Mucosa of descending colon (tissue), 3 donors: ENCODE measurements around the gene IKZF3. TPM values are rescaled to one million over a fixed set of nuclear protein-coding genes. Genes with fewer than 3 reads are reported as not detected.

Experiments
- ATAC-seq: fragments of 200-7000 bp; cut with Tn5 transposase; one replicate; pipeline ENCODE4 v1.9.1; 2020; ENCODE audit warnings: mild to moderate bottlenecking, moderate library complexity
- DNase-seq, 3 donors: peaks; one replicate each; pipeline ENCODE4 v3.0.0-alpha.2; 2020
- H3K36me3 ChIP-seq: fragments of 200-600 bp; one replicate; pipeline ENCODE4 v1.8.0; 2021; ENCODE audit warnings: low read depth, mild to moderate bottlenecking
- H3K4me1 ChIP-seq: fragments of 200-600 bp; one replicate; pipeline ENCODE4 v1.8.0; 2021; ENCODE audit warnings: low read depth, mild to moderate bottlenecking
- H3K4me3 ChIP-seq: fragments of 200-600 bp; one replicate; pipeline ENCODE4 v1.8.0; 2021; ENCODE audit warnings: mild to moderate bottlenecking
- H3K9me3 ChIP-seq: fragments of 200-600 bp; one replicate; pipeline ENCODE4 v1.8.0; 2021; ENCODE audit warnings: mild to moderate bottlenecking
- CTCF ChIP-seq: fragments of 200-600 bp; IDR thresholded peaks from one replicate; pipeline ENCODE4 v1.8.0; 2022; ENCODE audit warnings: antibody characterized with exemption, mild to moderate bottlenecking
- intact Hi-C, 2 donors: fragments of 100-400 bp; cut with DNase I in 1 of 2; cut with micrococcal nuclease in 1 of 2; formaldehyde crosslinking; loops; one replicate each; pipeline versions ENCODE4 v1.11.0 to v1.11.1; 2022; cut with DNase I, micrococcal nuclease
- total RNA-seq, 3 donors: library from RNA; stranded (reverse); fragmentation: NEBNext Ultra II Directional in 2 of 3; extraction: Animal tissue kit (Norgen Biotek cat#: 25700) in 2 of 3; gene quantifications; one replicate each; pipeline versions ENCODE4 v1.2.1 to v1.2.4, GENCODE V29; 2021 to 2023
- donor health status: DM: no; HTN: no; CAD: no; lungs with moderate emphysema.
- donor health status: DM: no; HTN: no; CAD: no.
- donor health status: DM: no; HTN: yes; CAD: no.

Gene IKZF3
- total RNA-seq, 3 donors from 2014 or later = 3.5 to 5.3 (median 4.6) TPM

GRCh38 chr17:39757931-39758873 lies 105.9 kb downstream of the IKZF3 start:
- no peaks in the 10 kb centered on the region for H3K9me3 ChIP-seq
- H3K4me3 ChIP-seq = no peak overlapping the region
- DNase-seq (no peak), ATAC-seq (no peak)
- intact Hi-C loops = loop anchor here in 1 of 2 donors (10.0 kb wide), 1 partner anchor 133 kb away; the partner anchor contains the start of gene PPP1R1B
- no peak for TF ChIP-seq CTCF
- H3K36me3 ChIP-seq = no peaks in the 10 kb centered on the region
- peaks cover 7% of the 10 kb centered on the region for H3K4me1 ChIP-seq

DNA sequence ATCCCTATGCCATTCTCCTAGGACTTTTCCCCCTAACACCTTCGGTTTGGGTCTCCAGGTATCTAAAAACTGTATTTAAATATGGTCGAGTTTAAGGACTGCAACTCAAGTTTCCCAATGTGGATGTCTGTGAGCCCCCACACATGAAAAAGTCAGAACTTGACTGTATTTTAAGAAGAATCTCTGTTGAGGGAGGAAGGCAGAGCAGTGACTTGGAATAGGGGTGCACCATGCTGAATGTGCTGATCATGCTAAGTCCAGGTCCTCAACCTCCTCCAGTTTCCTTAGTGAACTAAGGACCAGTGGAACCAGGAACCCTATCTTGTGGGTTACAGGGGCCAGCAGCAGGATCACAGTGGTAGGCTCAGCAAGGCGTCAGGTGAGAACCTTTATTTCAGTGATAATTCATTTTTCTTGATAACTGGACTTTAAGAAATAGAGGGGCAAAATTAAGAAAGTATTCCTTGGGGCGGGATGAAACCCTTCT lies 106.9 kb downstream of the IKZF3 start:
- ATAC-seq (no peak), DNase-seq (no peak)
- H3K9me3 ChIP-seq = no peaks in the 10 kb centered on the region
- intact Hi-C loops = loop anchor here in 1 of 2 donors (10.0 kb wide), 1 partner anchor 132 kb away; the partner anchor contains the start of gene PPP1R1B
- TF ChIP-seq CTCF = no peak
- peaks cover 11% of the 10 kb centered on the region for H3K4me1 ChIP-seq
- no peaks in the 10 kb centered on the region for H3K36me3 ChIP-seq
- no peak overlapping the region for H3K4me3 ChIP-seq

DNA sequence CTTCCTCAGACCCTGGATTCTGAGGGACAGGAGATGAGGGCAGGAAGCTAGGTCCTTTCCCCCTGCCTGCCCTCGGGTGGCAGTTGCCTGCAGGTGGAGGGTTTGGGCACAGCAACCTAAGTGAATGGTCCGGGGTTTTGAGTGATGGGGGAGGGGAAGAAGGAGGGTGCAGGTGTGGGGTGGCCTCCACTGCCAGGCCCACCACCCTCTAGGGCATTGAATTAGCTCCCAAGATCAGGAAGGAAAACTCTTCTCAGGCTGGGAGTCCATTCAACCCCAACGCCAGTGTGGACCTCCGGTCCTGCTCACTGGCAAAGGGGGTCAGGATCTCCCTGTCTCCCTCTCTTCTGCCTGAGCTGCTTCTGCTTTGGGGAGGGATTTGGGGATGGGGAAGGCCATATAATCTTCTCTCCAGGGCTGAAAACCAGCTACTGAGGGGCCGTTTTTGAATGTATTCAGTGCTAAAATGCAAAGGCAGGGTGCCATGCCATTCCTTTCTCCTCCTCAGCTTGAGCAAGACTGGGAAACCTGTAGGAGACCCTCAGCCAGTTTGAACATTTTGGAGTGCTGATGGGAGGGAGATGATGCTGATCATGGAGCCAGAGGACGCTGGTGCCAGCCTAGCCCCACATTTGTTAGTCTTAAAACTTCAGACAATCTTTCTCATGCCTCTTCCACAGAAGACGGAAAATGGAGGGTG lies 107.6 kb downstream of the IKZF3 start:
- DNase-seq (no peak), ATAC-seq (no peak)
- H3K36me3 ChIP-seq = no peaks in the 10 kb centered on the region
- H3K4me3 ChIP-seq = no peak overlapping the region
- H3K4me1 ChIP-seq = peaks cover 11% of the 10 kb centered on the region
- no peak for TF ChIP-seq CTCF
- no peaks in the 10 kb centered on the region for H3K9me3 ChIP-seq
- intact Hi-C loops = loop anchor here in 1 of 2 donors (10.0 kb wide), 1 partner anchor 132 kb away; the partner anchor contains the start of gene PPP1R1B

GRCh38 chr17:39755554-39756379 lies 108.3 kb downstream of the IKZF3 start:
- Histone ChIP-seq H3K36me3 (no peaks in the 10 kb centered on the region), H3K4me3 (no peak overlapping the region), H3K9me3 (no peaks in the 10 kb centered on the region), H3K4me1 (peaks cover 11% of the 10 kb centered on the region)
- ATAC-seq (no peak), DNase-seq (peak in 1 of 3 donors; percentile 69)
- no peak for TF ChIP-seq CTCF
- intact Hi-C loops = loop anchor here in 1 of 2 donors (10.0 kb wide), 1 partner anchor 131 kb away; the partner anchor contains the start of gene PPP1R1B
